Astrocyte (in vitro differentiated cells and primary cell): Measurements from ENCODE around the gene ELMO2.

Experiments
- EZH2 ChIP-seq: IDR thresholded peaks from 2 replicates; pipeline ENCODE4 v1.6.1; 2012; ENCODE audit warnings: mild to moderate bottlenecking, low read length, inconsistent platforms; ENCODE audit not compliant: insufficient read depth
- TF ChIP-seq, protein P1 (sequence below): IDR thresholded peaks from 2 replicates; pipeline ENCODE4 v1.5.1; 2011; ENCODE audit warnings: low read depth, mild to moderate bottlenecking, inconsistent platforms, low read length, moderate library complexity; ENCODE audit not compliant: insufficient read depth

DNA sequence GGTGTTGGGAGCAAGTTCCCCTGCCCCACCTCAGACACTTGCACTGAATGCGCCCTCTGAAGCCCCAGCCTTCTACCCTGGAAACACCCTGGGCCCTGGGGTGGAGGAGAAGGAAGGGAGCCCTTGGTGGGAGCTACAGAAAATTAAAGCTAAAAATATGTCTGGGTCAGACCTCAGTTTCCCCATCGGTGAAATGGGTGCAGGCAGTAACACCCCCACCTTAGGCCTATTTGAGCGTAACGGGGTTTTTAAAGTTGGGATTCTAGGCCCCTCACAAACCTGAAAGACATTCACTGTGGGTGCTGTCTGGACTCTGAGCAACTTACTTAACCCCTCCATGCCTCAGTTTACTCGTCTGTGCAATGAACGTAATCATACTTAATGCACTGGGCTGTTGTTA lies 78.9 kb downstream of the ELMO2 start:
- TF ChIP-seq, protein P1, sequence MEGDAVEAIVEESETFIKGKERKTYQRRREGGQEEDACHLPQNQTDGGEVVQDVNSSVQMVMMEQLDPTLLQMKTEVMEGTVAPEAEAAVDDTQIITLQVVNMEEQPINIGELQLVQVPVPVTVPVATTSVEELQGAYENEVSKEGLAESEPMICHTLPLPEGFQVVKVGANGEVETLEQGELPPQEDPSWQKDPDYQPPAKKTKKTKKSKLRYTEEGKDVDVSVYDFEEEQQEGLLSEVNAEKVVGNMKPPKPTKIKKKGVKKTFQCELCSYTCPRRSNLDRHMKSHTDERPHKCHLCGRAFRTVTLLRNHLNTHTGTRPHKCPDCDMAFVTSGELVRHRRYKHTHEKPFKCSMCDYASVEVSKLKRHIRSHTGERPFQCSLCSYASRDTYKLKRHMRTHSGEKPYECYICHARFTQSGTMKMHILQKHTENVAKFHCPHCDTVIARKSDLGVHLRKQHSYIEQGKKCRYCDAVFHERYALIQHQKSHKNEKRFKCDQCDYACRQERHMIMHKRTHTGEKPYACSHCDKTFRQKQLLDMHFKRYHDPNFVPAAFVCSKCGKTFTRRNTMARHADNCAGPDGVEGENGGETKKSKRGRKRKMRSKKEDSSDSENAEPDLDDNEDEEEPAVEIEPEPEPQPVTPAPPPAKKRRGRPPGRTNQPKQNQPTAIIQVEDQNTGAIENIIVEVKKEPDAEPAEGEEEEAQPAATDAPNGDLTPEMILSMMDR = no peak
- no peak for TF ChIP-seq EZH2
